Measurements from ENCODE around the gene UPK1A. TPM values are rescaled to one million over a fixed set of nuclear protein-coding genes. Genes with fewer than 3 reads are reported as not detected.
"Not testable (repeated sequence)": the region's sequence is repeated elsewhere in the genome, so short reads cannot be mapped to it uniquely, and the experiment has no call there.

The UPK1A gene
- total RNA-seq, 1 experiment from 2014 or later, result not detected

- peak; percentile 95 for DNase-seq (ENCODE audit: low read depth)
Observed at GRCh38 chr19:35644206-35644986, 21.9 kb upstream of the UPK1A start.

GRCh38 chr19:35644987-35645679 lies 21.2 kb upstream of the UPK1A start:
- peak; percentile 60 for DNase-seq (ENCODE audit: low read depth)

GRCh38 chr19:35645680-35646511 lies 20.4 kb upstream of the UPK1A start:
- DNase-seq (ENCODE audit: low read depth), result no peak

- DNase-seq (ENCODE audit: low read depth), result peak; percentile 99
Observed at GRCh38 chr19:35648017-35648961, 18.0 kb upstream of the UPK1A start, which contains the start of gene COX6B1. Gene COX6B1 (plus strand): TSS chr19:35648323. CDS start chr19:35651244, 2,921 bp downstream.

- DNase-seq (ENCODE audit: low read depth), result no peak
Observed at GRCh38 chr19:35650581-35650980, 15.7 kb upstream of the UPK1A start.

- not testable (repeated sequence) for DNase-seq (ENCODE audit: low read depth)
Observed at GRCh38 chr19:35654828-35655227, 11.5 kb upstream of the UPK1A start.

- DNase-seq (ENCODE audit: low read depth), result no peak
Observed at GRCh38 chr19:35655600-35655999, 10.7 kb upstream of the UPK1A start.

GRCh38 chr19:35656700-35657099 lies 9.6 kb upstream of the UPK1A start:
- no peak for DNase-seq (ENCODE audit: low read depth)

GRCh38 chr19:35657904-35658700 lies 8.2 kb upstream of the UPK1A start:
- DNase-seq (ENCODE audit: low read depth), result peak; percentile 36

GRCh38 chr19:35661995-35662340 lies 4.3 kb upstream of the UPK1A start:
- no peak for DNase-seq (ENCODE audit: low read depth)

GRCh38 chr19:35663981-35664380 lies 2.3 kb upstream of the UPK1A start:
- no peak for DNase-seq (ENCODE audit: low read depth)

- DNase-seq (ENCODE audit: low read depth), result no peak
Observed at GRCh38 chr19:35665157-35665556, 1.2 kb upstream of the UPK1A start.

GRCh38 chr19:35665604-35666003 lies 713 bp upstream of the UPK1A start:
- DNase-seq (ENCODE audit: low read depth), result no peak

- DNase-seq (ENCODE audit: low read depth), result no peak
Observed at GRCh38 chr19:35669566-35669965, 3.2 kb downstream of the UPK1A start.

GRCh38 chr19:35669974-35670373 lies 3.7 kb downstream of the UPK1A start:
- no peak for DNase-seq (ENCODE audit: low read depth)

- no peak for DNase-seq (ENCODE audit: low read depth)
Observed at GRCh38 chr19:35670686-35671085, 4.4 kb downstream of the UPK1A start.

- DNase-seq (ENCODE audit: low read depth), result no peak
Observed at GRCh38 chr19:35671818-35672217, 5.5 kb downstream of the UPK1A start.

- peak; percentile 67 for DNase-seq (ENCODE audit: low read depth)
Observed at GRCh38 chr19:35673121-35673804, 6.9 kb downstream of the UPK1A start.

GRCh38 chr19:35675589-35676140 lies 9.3 kb downstream of the UPK1A start:
- no peak for DNase-seq (ENCODE audit: low read depth)

Measured in M059J (cell line).